Karpas-422 (cell line): ENCODE data around the gene PTK6. TPM values are rescaled to one million over a fixed set of nuclear protein-coding genes. Genes with fewer than 3 reads are reported as not detected.
A peak's percentile ranks its signal among the peaks of the same experiment; 100 is the strongest.

Source experiments
- DNase-seq: peaks from one replicate; pipeline ENCODE4 v3.0.0-alpha.2; 2015
- H2AFZ ChIP-seq: fragments of 200-600 bp; sonication (generic); 2 replicates; pipeline ENCODE4 v1.6.1; 2014; ENCODE audit warnings: antibody characterized with exemption, low read length, mixed read lengths
- H3K27ac ChIP-seq: fragments of 200-600 bp; sonication (generic); 2 replicates; pipeline ENCODE4 v1.5.1; 2014; ENCODE audit warnings: mild to moderate bottlenecking, low read length, moderate library complexity
- H3K27me3 ChIP-seq: fragments of 200-600 bp; sonication (generic); 2 replicates; pipeline ENCODE4 v1.6.1; 2014; ENCODE audit warnings: low read length, mixed read lengths
- H3K36me3 ChIP-seq: fragments of 200-600 bp; sonication (generic); 2 replicates; pipeline ENCODE4 v1.6.1; 2014; ENCODE audit warnings: low read length, mixed read lengths; ENCODE audit not compliant: insufficient read depth
- H3K4me1 ChIP-seq: fragments of 200-600 bp; sonication (generic); 2 replicates; pipeline ENCODE4 v1.6.1; 2014; ENCODE audit warnings: mild to moderate bottlenecking, low read length, mixed read lengths
- H3K4me2 ChIP-seq: fragments of 200-600 bp; sonication (generic); 2 replicates; pipeline ENCODE4 v1.6.1; 2014; ENCODE audit warnings: low read length, low read depth, mild to moderate bottlenecking; ENCODE audit not compliant: poor library complexity, severe bottlenecking
- H3K4me3 ChIP-seq: fragments of 200-600 bp; sonication (generic); 2 replicates; pipeline ENCODE4 v1.5.1; 2014; ENCODE audit warnings: mild to moderate bottlenecking, antibody characterized with exemption, low read length, mixed read lengths
- H3K79me2 ChIP-seq: fragments of 200-600 bp; sonication (generic); 2 replicates; pipeline ENCODE4 v1.6.1; 2014; ENCODE audit warnings: mild to moderate bottlenecking, low read length, mixed read lengths
- H3K9ac ChIP-seq: fragments of 200-600 bp; sonication (generic); 2 replicates; pipeline ENCODE4 v1.6.0; 2014; ENCODE audit warnings: low read length
- H3K9me2 ChIP-seq: fragments of 200-600 bp; sonication (generic), shearing (Covaris generic); replicated peaks from 2 replicates; pipeline ENCODE4 v1.6.0; 2014; ENCODE audit warnings: mild to moderate bottlenecking, low read length, moderate library complexity; ENCODE audit not compliant: insufficient read depth
- H3K9me3 ChIP-seq: fragments of 300-700, 200-600 bp; sonication (generic); 2 replicates; pipeline ENCODE4 v1.6.1; 2014; ENCODE audit warnings: low read length, mixed read lengths
- H4K20me1 ChIP-seq: fragments of 200-600 bp; sonication (generic); 2 replicates; pipeline ENCODE4 v1.6.1; 2014; ENCODE audit warnings: mild to moderate bottlenecking, antibody characterized with exemption, low read length, low read depth; ENCODE audit not compliant: insufficient read depth
- total RNA-seq: library from RNA; depleted of rRNA; stranded (reverse); fragments of >200 nt; shearing (Covaris generic); gene quantifications from 2 replicates; pipeline ENCODE4 v1.2.3, GENCODE V29; 2014; ENCODE audit warnings: low replicate concordance

The PTK6 gene
- total RNA-seq, 1 experiment from 2014 or later = not detected

DNA sequence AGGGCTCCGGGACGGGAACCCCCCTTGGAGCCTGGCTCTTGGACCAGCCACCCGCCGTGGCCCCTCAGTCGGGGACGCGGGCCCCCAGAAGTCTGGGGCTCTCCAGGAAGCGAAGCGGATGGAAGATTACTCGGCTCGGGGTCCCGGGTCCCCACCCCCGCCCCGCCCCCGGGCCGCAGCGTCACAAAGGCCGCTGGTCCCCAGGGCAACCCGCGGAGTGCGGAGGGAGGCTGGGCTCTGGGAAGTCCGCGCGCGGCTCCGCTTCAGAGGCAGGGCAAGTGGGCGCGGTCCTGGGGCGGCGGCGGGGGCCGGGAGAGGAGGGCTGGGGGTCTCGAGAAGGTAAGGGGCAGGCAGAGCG is 16.7 kb upstream of the PTK6 start, which contains the start of gene FNDC11:
TSS of gene FNDC11 (plus strand) at position 227 of the 358 bp plus-strand sequence. CDS start 1,505 bp downstream, outside the sequence.
- Histone ChIP-seq H3K4me3 (peak within 1 kb of the TSS; percentile 60), H3K27me3 (no peaks in the 10 kb centered on the region), H3K36me3 (no peaks in the 10 kb centered on the region), H3K4me1 (peaks cover 44% of the 10 kb centered on the region), H4K20me1 (peaks cover 16% of the 10 kb centered on the region; the same call in 1 of the 2 replicates), H3K9ac (peak within 1 kb of the TSS; percentile 55), H3K9me2 (no peaks in the 10 kb centered on the region), H3K9me3 (no peaks in the 10 kb centered on the region), H3K27ac (peak within 1 kb of the TSS; percentile 83), H2AFZ (no peak within 1 kb of the TSS), H3K4me2 (peak within 1 kb of the TSS; percentile 71), H3K79me2 (no peaks in the 10 kb centered on the region)
- DNase-seq = peak; percentile 73

- Histone ChIP-seq H4K20me1 (peaks cover 16% of the 10 kb centered on the region; the same call in 1 of the 2 replicates), H3K4me3 (peak overlapping the region; percentile 60), H3K27me3 (no peaks in the 10 kb centered on the region), H3K36me3 (no peaks in the 10 kb centered on the region), H3K27ac (peak overlapping the region; percentile 83), H3K9me2 (no peaks in the 10 kb centered on the region), H3K9ac (peak overlapping the region; percentile 55), H3K4me2 (peak overlapping the region; percentile 71), H2AFZ (no peak overlapping the region), H3K9me3 (no peaks in the 10 kb centered on the region), H3K79me2 (no peaks in the 10 kb centered on the region), H3K4me1 (peaks cover 48% of the 10 kb centered on the region)
- DNase-seq = peak; percentile 94
These were observed 16.2 kb upstream of the PTK6 start for GRCh38 chr20:63553251-63553932.

- peak overlapping the region; percentile 64 for H3K4me2 ChIP-seq
- peaks cover 16% of the 10 kb centered on the region; the same call in 1 of the 2 replicates for H4K20me1 ChIP-seq
- H3K36me3 ChIP-seq = no peaks in the 10 kb centered on the region
- peaks cover 56% of the 10 kb centered on the region for H3K4me1 ChIP-seq
- H3K79me2 ChIP-seq = no peaks in the 10 kb centered on the region
- peak; percentile 88 for DNase-seq
- H3K27ac ChIP-seq = peak overlapping the region; percentile 83
- H2AFZ ChIP-seq = no peak overlapping the region
- no peaks in the 10 kb centered on the region for H3K9me2 ChIP-seq
- peak overlapping the region; percentile 43; the same call in 1 of the 2 replicates for H3K4me3 ChIP-seq
- H3K9ac ChIP-seq = peak overlapping the region; percentile 41
- no peaks in the 10 kb centered on the region for H3K9me3 ChIP-seq
- H3K27me3 ChIP-seq = no peaks in the 10 kb centered on the region
These were observed 15.5 kb upstream of the PTK6 start for GRCh38 chr20:63552481-63553249.

GRCh38 chr20:63551068-63551467 is 13.9 kb upstream of the PTK6 start:
- no peaks in the 10 kb centered on the region for H3K9me3 ChIP-seq
- no peak for DNase-seq
- H3K4me3 ChIP-seq = no peak overlapping the region
- no peaks in the 10 kb centered on the region for H3K27me3 ChIP-seq
- no peak overlapping the region for H2AFZ ChIP-seq
- no peaks in the 10 kb centered on the region for H3K9me2 ChIP-seq
- H3K4me2 ChIP-seq = no peak overlapping the region
- H3K79me2 ChIP-seq = no peaks in the 10 kb centered on the region
- peaks cover 15% of the 10 kb centered on the region; the same call in 1 of the 2 replicates for H4K20me1 ChIP-seq
- no peak overlapping the region for H3K9ac ChIP-seq
- peaks cover 65% of the 10 kb centered on the region for H3K4me1 ChIP-seq
- no peak overlapping the region for H3K27ac ChIP-seq
- no peaks in the 10 kb centered on the region for H3K36me3 ChIP-seq

GRCh38 chr20:63549679-63550282 is 12.6 kb upstream of the PTK6 start:
- no peaks in the 10 kb centered on the region for H3K79me2 ChIP-seq
- H4K20me1 ChIP-seq = peaks cover 6% of the 10 kb centered on the region; the same call in 1 of the 2 replicates
- no peaks in the 10 kb centered on the region for H3K36me3 ChIP-seq
- H3K4me1 ChIP-seq = peaks cover 66% of the 10 kb centered on the region
- no peak overlapping the region for H2AFZ ChIP-seq
- H3K4me3 ChIP-seq = no peak overlapping the region
- H3K9ac ChIP-seq = no peak overlapping the region
- no peaks in the 10 kb centered on the region for H3K27me3 ChIP-seq
- no peaks in the 10 kb centered on the region for H3K9me2 ChIP-seq
- no peak overlapping the region for H3K4me2 ChIP-seq
- no peak overlapping the region for H3K27ac ChIP-seq
- H3K9me3 ChIP-seq = no peaks in the 10 kb centered on the region
- no peak for DNase-seq

- no peaks in the 10 kb centered on the region for H3K9me3 ChIP-seq
- no peaks in the 10 kb centered on the region for H3K27me3 ChIP-seq
- no peak overlapping the region for H3K9ac ChIP-seq
- no peaks in the 10 kb centered on the region for H3K79me2 ChIP-seq
- H3K4me1 ChIP-seq = peaks cover 58% of the 10 kb centered on the region
- no peak overlapping the region for H3K4me2 ChIP-seq
- no peak for DNase-seq
- H3K9me2 ChIP-seq = no peaks in the 10 kb centered on the region
- no peak overlapping the region for H3K4me3 ChIP-seq
- H3K27ac ChIP-seq = no peak overlapping the region
- H2AFZ ChIP-seq = no peak overlapping the region
- peaks cover 6% of the 10 kb centered on the region; the same call in 1 of the 2 replicates for H4K20me1 ChIP-seq
- H3K36me3 ChIP-seq = no peaks in the 10 kb centered on the region
These were observed 11.8 kb upstream of the PTK6 start for GRCh38 chr20:63549019-63549418.

DNA sequence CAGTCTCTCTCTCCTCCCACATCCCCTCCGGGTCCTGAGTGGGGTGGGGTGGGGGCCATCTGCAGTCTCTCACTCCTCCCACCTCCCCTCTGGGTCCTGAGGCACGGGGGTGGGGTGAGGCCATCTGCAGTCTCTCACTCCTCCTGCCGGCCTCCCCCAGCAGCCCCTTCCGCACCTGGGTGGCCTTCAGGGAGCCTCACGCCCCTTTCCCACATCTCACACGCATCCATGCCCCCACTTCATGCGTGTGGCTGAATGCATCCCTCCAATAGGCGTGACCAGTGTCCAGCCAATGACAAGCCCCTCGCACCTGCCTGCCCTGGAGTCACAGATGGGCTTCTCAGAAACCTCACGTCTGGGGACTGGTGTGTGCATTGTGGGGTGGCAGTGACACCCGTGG is 11.4 kb upstream of the PTK6 start:
- Histone ChIP-seq H3K9me2 (no peaks in the 10 kb centered on the region), H3K4me2 (no peak overlapping the region), H3K9me3 (no peaks in the 10 kb centered on the region), H3K4me3 (no peak overlapping the region), H3K79me2 (no peaks in the 10 kb centered on the region), H3K4me1 (peaks cover 53% of the 10 kb centered on the region), H3K27ac (no peak overlapping the region), H4K20me1 (peaks cover 6% of the 10 kb centered on the region; the same call in 1 of the 2 replicates), H3K36me3 (no peaks in the 10 kb centered on the region), H2AFZ (no peak overlapping the region), H3K9ac (no peak overlapping the region), H3K27me3 (no peaks in the 10 kb centered on the region)
- DNase-seq = no peak
